Fibroblast of villous mesenchyme (primary cell): ENCODE data around the gene TIAM1. TPM values are rescaled to one million over a fixed set of nuclear protein-coding genes. Genes with fewer than 3 reads are reported as not detected.

ENCODE experiments used
- DNase-seq: peaks from one replicate; pipeline ENCODE4 v3.0.0-alpha.2; 2010; ENCODE audit warnings: low read depth
- H3K4me3 ChIP-seq: 2 replicates; pipeline ENCODE4 v1.5.1; 2011; ENCODE audit warnings: low read depth, mild to moderate bottlenecking, low read length
- CTCF ChIP-seq: IDR thresholded peaks from 2 replicates; pipeline ENCODE4 v1.5.1; 2012; ENCODE audit warnings: low read depth, mild to moderate bottlenecking, low read length; ENCODE audit not compliant: insufficient read depth
- total RNA-seq: library from RNA; depleted of rRNA; stranded (reverse); fragments of >200 nt; gene quantifications from 2 replicates; pipeline ENCODE4 v1.2.3, GENCODE V29; 2012

Gene TIAM1
- total RNA-seq, 1 donor: 0.43 TPM

DNA sequence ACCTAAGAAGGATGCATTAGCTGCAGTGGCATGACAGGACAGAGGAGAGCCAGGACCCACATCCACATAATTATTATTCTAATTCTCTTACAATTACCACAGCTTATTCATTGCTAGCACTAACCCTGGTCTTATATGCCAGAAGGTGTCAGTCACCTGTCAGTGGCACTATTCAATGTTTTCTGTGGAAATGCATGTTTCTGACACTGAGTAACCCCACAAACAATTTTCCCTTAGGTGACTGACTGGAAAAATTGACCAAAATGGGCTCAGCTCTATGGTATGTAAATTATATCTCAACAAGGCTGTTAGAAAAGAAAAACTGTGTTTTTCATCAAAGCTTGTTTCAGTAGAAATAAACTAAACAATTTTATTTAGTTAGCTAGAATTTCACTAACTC lies 187.9 kb downstream of the TIAM1 start:
- no peak overlapping the region for H3K4me3 ChIP-seq
- DNase-seq: no peak
- no peak for TF ChIP-seq CTCF

- peak; percentile 9 for DNase-seq
- no peak for TF ChIP-seq CTCF
- H3K4me3 ChIP-seq: no peak overlapping the region
Observed at GRCh38 chr21:31151156-31152045, 192.7 kb downstream of the TIAM1 start.

DNA sequence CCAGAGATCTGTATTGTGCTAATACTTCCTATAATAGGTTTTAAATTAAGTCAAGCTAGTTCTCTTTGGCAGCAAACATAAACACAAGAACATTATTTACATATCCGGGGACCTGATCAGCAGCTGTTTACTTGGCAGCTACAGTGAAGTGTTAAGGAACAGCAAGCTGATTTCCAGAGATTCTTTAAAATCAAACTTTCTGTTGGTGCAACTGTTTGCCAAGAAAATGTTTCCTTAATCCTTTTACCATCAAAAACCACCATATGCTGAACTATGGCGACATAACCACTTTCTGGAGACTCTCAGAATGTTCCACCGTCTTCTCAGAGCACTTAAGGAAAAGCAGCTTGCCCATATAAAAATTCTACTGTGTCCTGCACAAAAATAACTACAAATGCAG lies 198.8 kb downstream of the TIAM1 start:
- peak; percentile 59 for DNase-seq
- H3K4me3 ChIP-seq: no peak overlapping the region
- TF ChIP-seq CTCF: no peak

DNA sequence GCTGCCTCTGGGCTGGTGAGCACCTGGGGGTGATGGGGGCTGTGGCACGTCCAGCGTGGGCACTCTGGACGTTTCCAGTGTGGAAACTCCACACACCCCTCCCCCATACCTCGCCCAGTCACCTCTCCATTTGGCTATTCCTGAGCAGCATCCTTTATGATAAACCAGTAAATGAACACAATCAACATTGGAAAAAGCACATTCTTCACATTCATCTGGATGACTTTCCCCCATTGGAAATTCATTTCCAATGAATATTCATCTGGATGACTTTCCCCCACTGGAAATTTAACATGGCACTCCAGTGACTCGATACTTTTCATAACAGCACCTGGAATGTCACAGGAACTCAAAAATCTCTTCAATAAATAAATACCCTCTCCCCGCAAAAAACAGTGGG lies 201.0 kb downstream of the TIAM1 start:
- DNase-seq: no peak
- no peak for TF ChIP-seq CTCF
- H3K4me3 ChIP-seq: no peak overlapping the region

GRCh38 chr21:31142600-31142999 lies 201.5 kb downstream of the TIAM1 start:
- DNase-seq: no peak
- H3K4me3 ChIP-seq: no peak overlapping the region
- no peak for TF ChIP-seq CTCF

GRCh38 chr21:31141389-31142000 lies 202.6 kb downstream of the TIAM1 start:
- DNase-seq: no peak
- no peak overlapping the region for H3K4me3 ChIP-seq
- TF ChIP-seq CTCF: no peak
